Dedifferentiated amniotic fluid mesenchymal stem cell (primary cell): ENCODE results near the gene RARG.

Source experiments
- DNase-seq: peaks from one replicate; pipeline ENCODE4 v3.0.0-alpha.2; 2016; ENCODE audit errors: extremely low spot score

The RARG gene

DNA sequence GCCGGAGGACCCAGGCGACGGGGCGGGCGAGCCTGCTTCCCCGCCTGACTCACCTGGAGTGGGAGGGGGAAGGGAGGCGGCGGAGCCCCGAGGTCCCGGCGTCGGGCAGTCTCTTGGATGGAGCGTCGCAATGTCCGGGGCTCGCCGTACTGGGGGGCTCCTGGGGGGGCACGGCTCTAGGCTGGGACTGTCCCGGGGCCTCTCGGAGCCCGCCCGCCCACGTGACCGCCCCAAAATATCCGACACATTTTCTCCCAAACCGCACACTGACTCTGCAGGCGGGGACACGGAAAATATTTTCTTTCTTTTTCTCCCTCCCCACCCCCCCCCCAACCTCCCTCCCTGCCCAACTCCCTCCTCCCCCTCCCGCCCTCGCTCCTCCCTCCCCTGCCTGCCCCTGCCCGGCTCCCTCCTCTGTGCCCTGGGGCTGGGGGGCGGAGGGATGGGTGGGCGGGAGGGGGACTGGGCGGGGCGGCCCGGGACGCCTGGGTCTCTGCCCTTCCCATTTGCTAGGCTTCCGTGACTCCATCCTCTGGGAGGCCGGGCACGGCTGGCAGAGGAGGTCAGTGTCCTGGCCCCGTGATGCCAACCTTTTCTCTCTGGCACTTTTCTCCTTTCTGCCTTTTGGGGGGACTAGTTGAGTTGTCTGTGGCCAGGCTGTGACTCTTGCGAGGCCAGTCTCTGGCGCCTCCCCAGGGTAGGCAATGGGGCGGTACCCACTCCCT, at the start of gene RARG:
RARG (minus strand) TSS at position 289 of the 725 bp plus-strand sequence. CDS start 4,664 bp downstream, outside the sequence.
- peak; percentile 47 for DNase-seq

DNA sequence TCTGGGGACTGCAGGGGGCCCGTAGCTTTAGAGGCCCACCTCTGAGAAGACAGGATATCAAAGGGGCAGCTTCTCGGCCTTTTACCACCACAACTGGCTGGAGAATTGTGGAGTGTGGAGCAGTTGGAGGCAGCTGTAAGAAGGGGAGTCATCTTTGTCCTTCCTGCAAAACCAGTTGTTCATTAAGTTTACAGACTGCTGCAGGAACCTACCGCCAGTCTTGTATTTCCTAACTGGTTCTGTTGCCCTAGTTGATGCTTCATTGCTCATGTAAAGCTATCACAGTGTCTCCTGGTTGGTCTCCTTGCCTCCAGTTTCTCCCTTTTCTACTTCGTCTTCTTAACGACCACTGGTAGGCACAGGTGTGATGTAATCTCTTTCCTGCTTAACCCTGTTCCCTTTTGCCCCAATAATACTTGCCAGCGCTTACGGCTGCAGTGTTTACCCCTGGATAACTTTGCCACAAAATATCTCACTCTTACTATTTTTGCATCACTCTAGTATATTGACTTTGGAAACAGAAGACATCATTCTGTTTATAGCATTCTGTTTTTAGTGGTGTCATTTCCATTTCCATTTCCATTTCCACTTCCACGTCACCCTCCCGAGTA, 48.0 kb upstream of the RARG start:
- DNase-seq = no peak

DNA sequence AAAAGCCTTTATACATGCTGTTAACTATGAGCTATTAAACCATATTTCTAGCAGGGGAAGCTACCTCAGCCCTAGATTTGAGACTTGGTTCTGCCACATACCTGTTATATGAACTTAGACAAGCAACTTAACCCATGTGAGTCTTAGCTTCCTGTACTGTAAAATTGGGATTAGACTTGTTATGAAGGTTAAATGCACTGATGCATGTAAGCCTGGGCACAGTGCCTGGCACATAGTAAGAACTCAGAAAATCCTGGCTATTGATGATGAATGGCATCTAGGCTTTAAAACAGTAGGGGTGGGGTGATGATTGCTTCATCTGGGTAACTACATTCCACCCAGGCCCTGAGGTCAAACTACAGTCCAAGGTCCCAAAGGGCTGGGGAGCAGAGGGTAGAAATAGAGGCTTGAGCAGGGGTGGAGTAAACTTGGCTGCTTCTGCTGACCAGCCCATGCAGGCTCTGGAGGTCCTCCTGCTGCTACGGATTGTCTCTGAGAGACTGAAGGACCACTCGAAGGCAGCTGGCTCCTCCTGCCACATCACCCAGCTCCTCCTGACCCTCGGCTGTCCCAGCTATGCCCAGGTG, 47.4 kb upstream of the RARG start:
- DNase-seq = no peak

DNA sequence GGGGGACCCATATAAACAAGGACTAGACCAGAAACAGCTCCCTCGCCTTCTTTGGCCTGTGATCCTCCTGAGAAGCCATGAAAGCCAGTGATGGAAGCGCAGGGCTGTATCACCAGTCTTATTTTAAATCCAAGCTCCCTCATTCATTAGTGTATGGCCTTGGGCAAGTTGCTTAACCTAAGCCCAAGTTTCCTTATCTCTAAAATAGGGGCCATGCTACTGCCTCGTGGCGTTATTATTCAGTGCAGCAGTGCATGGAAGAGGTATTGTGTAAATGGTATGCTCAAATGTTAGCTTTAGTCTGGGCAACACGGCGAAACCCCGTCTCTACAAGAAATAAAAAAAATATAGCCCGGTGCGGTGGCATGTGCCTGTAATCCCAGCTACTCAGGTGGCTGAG, 46.0 kb upstream of the RARG start:
- DNase-seq = no peak

DNA sequence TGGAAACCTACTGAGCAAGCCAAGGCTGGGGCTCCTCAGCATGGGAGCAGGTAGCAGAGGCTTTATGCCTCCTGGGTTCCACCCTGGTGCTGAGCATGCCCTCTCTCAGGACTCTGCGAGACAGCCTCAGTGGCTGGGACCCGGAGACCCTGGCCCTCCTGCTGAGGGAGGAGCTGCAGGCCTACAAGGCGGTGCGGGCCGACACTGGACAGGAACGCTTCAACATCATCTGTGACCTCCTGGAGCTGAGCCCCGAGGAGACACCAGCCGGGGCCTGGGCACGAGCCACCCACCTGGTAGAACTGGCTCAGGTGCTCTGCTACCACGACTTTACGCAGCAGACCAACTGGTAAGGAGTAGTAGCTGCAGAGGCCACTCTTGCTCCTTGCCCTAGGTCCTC, 44.5 kb upstream of the RARG start:
- no peak for DNase-seq

DNA sequence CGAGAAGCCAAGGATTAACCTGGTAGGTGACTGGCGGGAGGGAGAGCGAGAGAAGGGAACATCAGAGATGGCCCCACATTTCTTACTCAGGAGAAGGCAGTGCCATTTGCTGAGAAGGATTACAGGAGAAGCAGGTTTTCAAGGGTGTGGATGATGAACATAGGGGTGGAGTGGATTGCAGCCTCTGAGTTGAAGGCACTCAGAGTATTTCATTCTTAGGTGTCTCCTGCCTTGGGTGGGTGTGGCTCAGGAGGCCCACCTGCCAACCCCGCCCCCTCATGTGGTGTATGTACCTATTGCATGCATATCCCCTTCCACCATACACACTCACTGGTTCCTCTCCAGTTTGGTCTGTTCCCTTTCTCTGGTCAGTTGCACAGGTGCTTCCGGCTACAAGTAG, 42.4 kb upstream of the RARG start:
- no peak for DNase-seq

DNA sequence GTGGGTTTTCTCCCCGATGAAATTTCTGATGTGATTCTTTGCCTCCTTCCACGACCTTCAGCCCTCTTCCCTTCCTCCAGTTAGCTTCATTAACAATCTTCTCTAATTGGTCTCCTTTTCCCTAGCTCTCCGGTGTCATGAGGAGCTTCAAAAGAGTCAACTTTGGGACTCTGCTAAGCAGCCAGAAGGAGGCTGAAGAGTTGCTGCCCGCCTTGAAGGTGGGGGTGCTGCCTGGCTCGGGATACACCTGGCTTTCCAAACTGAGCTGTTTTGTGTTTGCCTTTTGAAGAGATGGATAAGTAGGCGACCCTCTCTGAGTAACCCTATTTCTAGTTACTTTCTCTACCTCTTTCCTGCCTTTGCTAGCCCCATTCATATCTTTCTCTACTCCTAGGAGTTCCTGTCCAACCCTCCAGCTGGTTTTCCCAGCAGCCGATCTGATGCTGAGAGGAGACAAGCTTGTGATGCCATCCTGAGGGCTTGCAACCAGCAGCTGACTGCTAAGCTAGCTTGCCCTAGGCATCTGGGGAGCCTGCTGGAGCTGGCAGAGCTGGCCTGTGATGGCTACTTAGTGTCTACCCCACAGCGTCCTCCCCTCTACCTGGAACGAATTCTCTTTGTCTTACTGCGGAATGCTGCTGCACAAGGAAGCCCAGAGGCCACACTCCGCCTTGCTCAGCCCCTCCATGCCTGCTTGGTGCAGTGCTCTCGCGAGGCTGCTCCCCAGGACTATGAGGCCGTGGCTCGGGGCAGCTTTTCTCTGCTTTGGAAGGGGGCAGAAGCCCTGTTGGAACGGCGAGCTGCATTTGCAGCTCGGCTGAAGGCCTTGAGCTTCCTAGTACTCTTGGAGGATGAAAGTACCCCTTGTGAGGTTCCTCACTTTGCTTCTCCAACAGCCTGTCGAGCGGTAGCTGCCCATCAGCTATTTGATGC, 36.9 kb upstream of the RARG start:
- no peak for DNase-seq

DNA sequence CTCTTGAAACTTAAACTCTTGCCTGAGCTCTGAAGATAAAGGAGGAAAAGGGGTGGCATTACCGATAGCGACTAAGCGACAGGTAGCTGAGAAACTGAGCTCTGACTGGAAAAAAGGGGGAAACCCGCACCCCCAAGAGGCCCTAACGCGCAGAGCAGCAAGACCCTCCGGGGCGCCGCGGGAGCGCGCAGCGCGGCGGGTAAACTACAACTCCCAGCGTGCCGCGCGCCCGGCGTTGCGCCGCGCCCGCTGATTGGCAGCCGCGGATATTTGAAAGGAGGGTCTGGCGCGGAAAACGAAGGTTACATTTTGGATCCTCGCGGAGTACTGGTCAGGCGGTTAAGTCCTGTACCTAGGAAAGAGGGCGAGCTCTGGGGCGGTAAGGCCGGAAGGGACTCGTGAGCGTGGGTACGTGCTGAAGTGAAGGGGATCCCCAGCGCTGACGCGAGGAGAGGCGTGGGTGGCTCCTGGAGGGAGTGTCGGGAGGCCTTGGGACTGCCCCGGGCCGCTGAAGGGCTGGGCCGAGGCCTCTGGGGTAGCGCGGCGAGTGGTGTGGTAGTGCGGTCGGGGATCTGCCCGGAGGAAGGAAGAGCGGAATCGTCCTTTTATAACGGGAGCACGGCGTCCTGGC, 36.1 kb upstream of the RARG start, which contains the start of gene ESPL1:
ESPL1 (plus strand) TSS at position 301 of the 631 bp plus-strand sequence. CDS start 468 bp downstream, outside the sequence.
- DNase-seq = peak; percentile 45

DNA sequence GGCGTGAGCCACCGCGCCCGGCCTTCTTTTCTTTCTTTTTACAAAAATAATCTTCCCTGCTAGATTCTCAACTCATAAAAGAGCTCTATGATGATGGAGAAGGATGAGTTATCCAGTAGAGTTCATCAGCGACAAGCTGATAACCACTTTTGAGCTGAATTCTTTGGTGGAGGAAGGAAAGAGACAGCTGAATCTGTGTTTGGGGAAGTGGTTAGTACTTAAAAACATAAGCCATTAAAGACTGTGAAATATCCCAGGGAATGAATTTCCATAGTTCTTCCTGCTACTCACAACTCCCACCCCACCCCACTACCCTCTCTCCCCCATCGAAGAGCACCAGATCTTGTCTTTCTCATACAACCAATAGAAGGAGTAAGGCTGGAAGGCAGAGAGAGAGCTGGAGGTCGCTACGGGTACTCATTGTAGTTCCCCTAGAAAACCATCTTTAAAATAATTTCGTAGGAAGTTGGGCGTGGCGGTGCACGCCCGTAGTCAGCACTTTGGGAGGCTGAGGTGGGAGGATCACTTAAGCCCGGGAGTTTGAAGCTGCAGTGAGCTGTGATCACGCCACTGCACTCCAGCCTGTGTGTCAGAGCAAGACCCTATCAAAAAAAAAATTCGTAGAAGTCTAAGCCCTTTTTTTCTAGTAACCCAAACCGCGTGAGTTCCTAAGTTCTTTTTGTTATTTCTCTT, 35.4 kb upstream of the RARG start:
- no peak for DNase-seq

DNA sequence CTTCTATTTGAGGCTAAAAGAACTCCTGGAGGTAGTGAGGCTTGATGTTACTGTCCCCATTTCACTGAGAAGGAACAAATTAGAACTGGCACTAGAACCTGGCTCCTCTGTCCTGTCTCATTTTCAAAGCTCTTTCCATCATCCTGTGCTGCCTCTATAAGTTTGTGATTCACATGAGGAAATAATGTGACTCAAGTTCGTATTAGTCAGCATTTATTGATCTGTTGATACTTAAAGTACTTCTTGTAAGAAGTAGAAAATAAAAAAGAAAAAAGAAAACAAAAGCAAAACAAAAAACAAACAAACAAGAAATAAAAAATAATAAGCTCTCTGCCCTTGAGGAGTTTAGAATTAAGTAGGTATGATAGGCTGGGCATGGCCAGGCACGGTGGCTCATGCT, 33.8 kb upstream of the RARG start:
- no peak for DNase-seq

DNA sequence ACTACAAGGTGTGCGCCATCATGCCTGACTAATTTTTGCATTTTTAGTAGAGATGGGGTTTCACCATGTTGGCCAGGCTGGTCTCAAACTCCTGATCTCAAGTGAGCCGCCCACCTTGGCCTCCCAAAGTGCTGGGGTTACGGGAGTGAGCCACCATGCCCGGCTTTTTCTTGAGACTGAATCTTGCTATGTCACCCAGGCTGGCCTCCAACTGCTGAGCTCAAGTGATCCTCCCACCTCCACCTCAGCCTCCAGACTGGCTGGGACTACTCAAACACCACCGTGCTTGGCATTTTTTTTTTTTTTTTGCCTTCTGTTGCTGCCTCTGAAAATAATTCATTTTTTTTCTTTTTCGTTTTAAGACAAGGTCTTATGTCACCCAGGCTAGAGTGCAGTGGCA, 27.9 kb upstream of the RARG start:
- no peak for DNase-seq

DNA sequence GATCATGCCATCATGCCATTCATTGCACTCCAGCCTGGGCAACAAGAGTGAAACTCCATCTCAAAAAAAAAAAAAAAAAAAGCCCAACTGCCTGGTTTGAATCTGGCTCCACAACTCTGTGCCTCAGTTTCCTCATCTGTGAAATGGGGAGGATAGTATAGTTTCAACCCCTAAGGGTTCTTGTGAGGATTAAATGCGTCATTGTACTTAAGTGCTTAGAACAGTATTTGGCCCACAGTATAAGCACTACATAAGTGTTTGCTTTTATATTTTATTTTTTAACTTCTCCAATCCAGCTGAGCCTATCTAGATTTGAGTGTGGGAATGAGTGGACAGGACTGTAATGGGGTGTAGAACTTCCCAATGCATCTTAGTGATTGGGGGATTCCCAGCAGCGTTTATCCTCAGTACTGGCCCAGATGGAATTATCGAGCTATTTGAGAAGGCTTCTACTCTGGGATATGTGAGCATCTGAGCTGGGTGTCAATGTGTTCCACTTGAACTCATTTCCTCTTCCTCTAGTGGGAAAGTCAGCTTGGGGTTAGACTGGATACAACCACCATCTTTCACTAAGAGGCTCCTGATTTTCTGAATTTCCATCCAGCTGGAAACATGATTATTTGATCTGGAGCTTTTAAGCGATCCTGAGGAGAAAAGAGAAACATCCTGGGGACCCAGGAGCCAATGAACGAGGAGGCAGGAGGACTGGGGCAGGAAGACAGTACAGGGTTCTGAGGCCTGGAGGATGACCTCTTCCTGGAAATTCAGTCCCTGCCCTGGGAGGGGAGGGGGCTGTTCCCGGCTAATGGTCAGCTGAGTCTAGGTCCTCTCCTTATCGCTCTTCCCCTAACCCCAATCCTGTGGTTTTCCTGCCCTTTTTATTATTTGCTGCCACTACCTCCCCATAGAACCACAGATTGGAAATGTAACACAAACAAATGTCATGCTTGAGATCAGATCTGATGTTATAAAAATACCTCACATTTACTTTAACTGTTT, 26.8 kb upstream of the RARG start:
- no peak for DNase-seq

DNA sequence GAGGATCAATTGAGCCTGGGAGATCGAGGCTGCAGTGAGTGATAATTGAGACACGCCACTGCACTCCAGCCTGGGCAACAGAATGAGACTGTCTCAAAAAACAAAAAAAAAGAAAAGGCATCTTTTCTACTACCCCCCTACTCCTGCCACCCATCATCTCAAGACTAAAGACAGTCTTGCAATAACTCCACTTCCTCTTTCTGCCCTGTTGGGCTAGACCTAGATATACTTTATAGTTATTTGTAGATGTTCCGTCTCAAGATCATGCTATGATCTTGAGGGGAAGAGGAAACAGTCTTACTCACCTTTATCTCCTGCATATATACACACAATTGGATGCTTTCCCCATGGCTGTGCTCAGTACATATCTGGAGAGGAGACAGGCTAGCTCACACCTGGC, 24.0 kb upstream of the RARG start:
- no peak for DNase-seq

DNA sequence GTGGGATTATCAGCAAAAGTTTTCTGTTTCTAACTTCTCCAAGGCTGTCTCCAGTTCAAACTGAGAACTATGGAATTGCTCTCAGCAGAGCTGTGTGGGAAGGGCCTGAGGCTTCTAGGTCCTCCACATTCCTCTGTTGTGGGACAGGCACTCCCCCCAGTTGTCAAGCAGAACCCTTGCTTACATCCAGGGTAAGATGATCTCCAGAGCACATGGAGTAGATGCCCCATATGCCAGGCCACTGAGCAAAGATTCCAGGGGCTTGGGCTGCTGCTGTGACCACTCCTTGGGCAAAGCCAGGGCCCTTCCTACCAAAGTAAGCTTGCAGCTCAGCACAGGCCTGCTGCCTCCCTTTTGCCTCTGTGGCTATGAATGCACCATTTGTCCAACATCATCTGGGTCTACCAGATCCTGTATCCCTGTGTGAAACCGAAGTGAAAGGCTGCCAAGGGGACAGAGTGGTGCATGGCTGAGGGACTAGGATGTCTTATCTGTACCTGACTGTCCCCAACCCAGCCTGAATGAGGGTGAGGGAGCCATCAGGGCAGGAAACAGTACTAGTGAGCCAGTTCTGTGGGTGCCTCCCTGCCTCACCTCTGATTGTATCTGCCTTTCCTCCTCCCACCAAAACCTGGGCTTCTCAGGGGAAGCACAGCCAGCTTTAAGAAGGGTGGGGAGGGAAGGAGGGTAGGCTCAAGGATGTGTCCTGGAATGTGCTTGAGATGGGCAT, 23.0 kb upstream of the RARG start:
- no peak for DNase-seq

DNA sequence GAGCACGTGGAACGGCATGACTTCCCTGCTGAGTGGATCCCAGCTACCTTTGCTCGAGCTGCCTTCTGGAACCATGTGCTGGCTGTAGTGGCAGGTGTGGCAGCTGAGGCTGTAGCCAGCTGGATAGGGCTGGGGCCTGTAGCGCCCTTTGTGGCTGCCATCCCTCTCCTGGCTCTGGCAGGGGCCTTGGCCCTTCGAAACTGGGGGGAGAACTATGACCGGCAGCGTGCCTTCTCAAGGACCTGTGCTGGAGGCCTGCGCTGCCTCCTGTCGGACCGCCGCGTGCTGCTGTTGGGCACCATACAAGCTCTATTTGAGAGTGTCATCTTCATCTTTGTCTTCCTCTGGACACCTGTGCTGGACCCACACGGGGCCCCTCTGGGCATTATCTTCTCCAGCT, 21.3 kb upstream of the RARG start:
- no peak for DNase-seq

DNA sequence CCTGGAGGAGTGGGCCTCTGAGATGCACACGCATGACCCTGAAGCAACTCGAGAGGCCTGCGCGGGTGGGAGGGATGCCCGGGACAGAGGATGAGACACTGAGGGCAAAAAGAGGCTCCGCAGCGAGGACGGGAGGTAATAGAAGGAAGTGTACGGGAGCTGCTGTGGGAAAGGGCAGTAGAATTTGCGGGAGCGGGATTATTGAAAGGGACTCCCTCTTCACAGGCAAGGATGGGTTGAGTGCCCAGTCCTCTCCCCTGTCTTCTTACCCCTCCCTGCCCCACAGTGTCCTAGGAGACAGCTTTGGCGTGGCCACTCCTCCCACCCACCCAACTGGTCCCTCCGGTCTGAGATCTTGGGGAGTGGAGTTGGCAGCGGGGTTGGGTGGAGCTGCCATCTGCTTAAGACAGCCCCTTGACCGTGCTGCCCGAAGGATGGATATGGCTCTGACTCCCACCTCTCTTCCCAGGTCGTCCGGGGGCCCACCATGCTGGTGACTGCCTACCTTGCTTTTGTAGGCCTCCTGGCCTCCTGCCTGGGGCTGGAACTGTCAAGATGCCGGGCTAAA, 20.4 kb upstream of the RARG start:
- DNase-seq = no peak

DNA sequence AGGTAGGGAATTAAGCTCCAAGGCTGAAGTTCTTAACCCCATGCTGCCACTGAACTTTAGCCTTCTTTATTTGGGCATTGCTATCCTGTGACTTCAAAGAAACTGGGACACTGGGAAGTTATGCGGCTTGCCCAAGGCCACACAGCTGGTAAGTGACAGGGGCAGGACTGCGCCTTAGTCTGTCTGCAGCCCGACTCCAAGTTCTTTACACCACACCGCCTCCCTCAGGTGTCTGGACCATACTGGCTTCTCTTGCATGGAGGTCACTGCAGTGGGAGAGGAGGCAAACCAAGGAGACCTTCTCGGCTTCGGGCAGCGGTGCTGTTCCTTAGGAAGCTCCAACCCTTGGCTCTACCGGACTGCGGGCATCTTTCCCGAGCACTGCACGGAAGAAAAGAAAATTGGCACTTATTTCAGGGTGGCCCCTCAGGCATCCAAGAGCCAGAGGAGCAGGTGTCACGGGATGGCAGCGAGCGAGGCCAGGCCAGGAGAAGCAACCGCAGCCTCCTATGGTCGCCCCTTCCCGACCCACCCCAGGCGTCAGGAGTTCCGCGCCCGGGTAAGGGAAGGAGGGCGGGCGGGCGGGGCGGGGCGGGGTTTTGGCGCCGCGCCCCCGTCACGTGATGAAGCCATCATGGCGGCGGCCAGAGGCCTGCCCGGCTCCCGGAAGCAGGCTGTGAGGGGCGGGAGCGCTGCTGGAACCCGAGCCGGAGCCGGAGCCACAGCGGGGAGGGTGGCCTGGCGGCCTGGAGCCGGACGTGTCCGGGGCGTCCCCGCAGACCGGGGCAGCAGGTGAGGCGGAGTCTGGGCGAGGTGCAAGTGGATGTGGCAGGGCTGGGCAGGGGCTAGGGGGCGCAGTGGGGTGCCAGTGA, 19.7 kb upstream of the RARG start:
- DNase-seq = peak; percentile 33

DNA sequence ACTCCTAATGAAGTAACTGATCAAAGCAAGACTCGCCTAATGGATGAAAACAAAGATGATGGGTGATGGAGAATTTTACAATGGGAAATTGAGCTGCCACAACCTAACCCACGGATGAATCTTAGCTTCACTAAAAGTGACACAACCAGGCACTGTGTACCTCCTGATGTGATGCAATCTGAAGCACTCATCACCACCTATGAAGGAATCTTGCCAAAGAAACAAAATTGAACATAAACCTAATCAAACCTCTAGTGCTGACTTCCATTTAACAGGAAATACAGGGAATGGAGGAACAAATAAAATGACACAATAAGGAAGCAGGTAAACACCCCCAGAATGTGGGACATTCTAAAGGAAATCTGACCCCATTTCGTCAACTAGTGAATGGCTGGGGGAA, 13.3 kb upstream of the RARG start:
- no peak for DNase-seq
